ENCODE data around the gene ARPC4. TPM values are rescaled to one million over a fixed set of nuclear protein-coding genes. Genes with fewer than 3 reads are reported as not detected.

ARPC4 gene
- polyA plus RNA-seq, 1 donor, result 166 TPM

- Histone ChIP-seq H3K4me1 (ENCODE audit: control insufficient read depth, insufficient read depth, low read length) (peaks cover 4% of the 10 kb centered on the region), H3K27me3 (ENCODE audit: control insufficient read depth, insufficient read depth, low read length) (no peaks in the 10 kb centered on the region), H3K9me3 (ENCODE audit: control insufficient read depth, low read depth, low read length) (no peaks in the 10 kb centered on the region), H3K36me3 (ENCODE audit: control insufficient read depth, insufficient read depth, low read length) (peaks cover 58% of the 10 kb centered on the region), H3K27ac (ENCODE audit: low read length) (no peak overlapping the region), H3K4me3 (ENCODE audit: low read length) (no peak overlapping the region)
- 100% methylated on average over 1 of the region's 13 CpGs for WGBS (ENCODE audit: insufficient coverage, low lambda C conversion rate)
- DNase-seq, result peak in 1 of 2 donors; percentile 59
Measured at GRCh38 chr3:9786825-9787669, 5.8 kb upstream of the ARPC4 start.

DNA sequence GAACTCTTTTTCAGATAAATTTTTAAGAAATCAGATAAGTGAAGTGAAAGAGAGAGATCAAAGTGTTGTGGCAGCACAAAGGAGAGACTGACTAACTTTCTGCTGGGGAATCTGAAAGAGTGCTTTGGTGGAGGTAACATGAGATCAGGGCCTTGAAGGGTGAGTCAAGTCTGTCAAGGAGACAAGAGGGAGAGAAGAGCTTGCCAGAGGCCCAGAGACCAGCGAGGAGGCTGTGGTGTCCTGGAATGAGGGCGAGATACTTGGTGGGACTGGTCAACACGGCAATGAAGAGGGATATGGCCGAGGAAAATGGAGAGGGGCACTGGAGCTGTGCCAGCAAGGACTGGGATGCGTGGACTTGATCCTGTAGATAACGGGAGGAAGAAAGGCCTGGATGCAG lies 5.2 kb upstream of the ARPC4 start:
- Histone ChIP-seq H3K27ac (ENCODE audit: low read length) (no peak overlapping the region), H3K9me3 (ENCODE audit: control insufficient read depth, low read depth, low read length) (no peaks in the 10 kb centered on the region), H3K4me3 (ENCODE audit: low read length) (no peak overlapping the region), H3K27me3 (ENCODE audit: control insufficient read depth, insufficient read depth, low read length) (no peaks in the 10 kb centered on the region), H3K36me3 (ENCODE audit: control insufficient read depth, insufficient read depth, low read length) (peaks cover 55% of the 10 kb centered on the region), H3K4me1 (ENCODE audit: control insufficient read depth, insufficient read depth, low read length) (peaks cover 3% of the 10 kb centered on the region)
- no CpG with 5 or more reads among the region's 6 CpGs for WGBS (ENCODE audit: insufficient coverage, low lambda C conversion rate)
- DNase-seq, result no peak

GRCh38 chr3:9791127-9791526 lies 1.8 kb upstream of the ARPC4 start:
- no peak overlapping the region for H3K4me3 ChIP-seq (ENCODE audit: low read length)
- no peak for DNase-seq
- peaks cover 42% of the 10 kb centered on the region for H3K36me3 ChIP-seq (ENCODE audit: control insufficient read depth, insufficient read depth, low read length)
- H3K9me3 ChIP-seq (ENCODE audit: control insufficient read depth, low read depth, low read length), result no peaks in the 10 kb centered on the region
- 100% methylated on average over 1 of the region's 11 CpGs for WGBS (ENCODE audit: insufficient coverage, low lambda C conversion rate)
- peaks cover 6% of the 10 kb centered on the region for H3K4me1 ChIP-seq (ENCODE audit: control insufficient read depth, insufficient read depth, low read length)
- no peaks in the 10 kb centered on the region for H3K27me3 ChIP-seq (ENCODE audit: control insufficient read depth, insufficient read depth, low read length)
- H3K27ac ChIP-seq (ENCODE audit: low read length), result no peak overlapping the region

- Histone ChIP-seq H3K27me3 (ENCODE audit: control insufficient read depth, insufficient read depth, low read length) (no peaks in the 10 kb centered on the region), H3K9me3 (ENCODE audit: control insufficient read depth, low read depth, low read length) (no peaks in the 10 kb centered on the region), H3K4me1 (ENCODE audit: control insufficient read depth, insufficient read depth, low read length) (peaks cover 6% of the 10 kb centered on the region), H3K27ac (ENCODE audit: low read length) (peak overlapping the region; percentile 91), H3K36me3 (ENCODE audit: control insufficient read depth, insufficient read depth, low read length) (peaks cover 35% of the 10 kb centered on the region), H3K4me3 (ENCODE audit: low read length) (peak overlapping the region; percentile 95)
- 29% methylated on average over 1 of the region's 14 CpGs for WGBS (ENCODE audit: insufficient coverage, low lambda C conversion rate)
- DNase-seq, result no peak
Measured at GRCh38 chr3:9791790-9792404, 985 bp upstream of the ARPC4 start.

GRCh38 chr3:9793161-9793781 lies 389 bp downstream of the ARPC4 start:
- WGBS (ENCODE audit: insufficient coverage, low lambda C conversion rate), result no CpG with 5 or more reads among the region's 23 CpGs
- peaks cover 42% of the 10 kb centered on the region for H3K36me3 ChIP-seq (ENCODE audit: control insufficient read depth, insufficient read depth, low read length)

DNA sequence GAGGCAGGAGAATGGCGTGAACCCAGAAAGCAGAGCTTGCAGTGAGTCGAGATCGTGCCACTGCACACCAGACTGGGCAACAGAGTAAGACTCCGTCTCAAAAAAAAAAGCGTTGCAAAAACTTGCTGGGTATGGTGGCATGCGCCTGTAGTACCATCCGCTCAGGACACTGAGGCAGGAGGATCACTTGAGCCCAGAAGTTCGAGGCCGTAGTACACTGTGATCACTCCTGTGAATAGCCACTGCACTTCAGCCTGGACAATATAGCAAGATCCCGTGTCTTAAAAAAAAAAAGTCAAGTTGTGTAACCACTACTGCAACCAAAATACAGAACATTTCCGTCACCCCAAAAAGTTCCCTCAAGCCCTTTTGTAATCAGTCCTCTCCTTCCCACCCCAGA lies 1.5 kb downstream of the ARPC4 start:
- peaks cover 47% of the 10 kb centered on the region for H3K36me3 ChIP-seq (ENCODE audit: control insufficient read depth, insufficient read depth, low read length)
- H3K27ac ChIP-seq (ENCODE audit: low read length), result no peak overlapping the region
- no peaks in the 10 kb centered on the region for H3K27me3 ChIP-seq (ENCODE audit: control insufficient read depth, insufficient read depth, low read length)
- WGBS (ENCODE audit: insufficient coverage, low lambda C conversion rate), result 100% methylated on average over 2 of the region's 11 CpGs
- peaks cover 6% of the 10 kb centered on the region for H3K4me1 ChIP-seq (ENCODE audit: control insufficient read depth, insufficient read depth, low read length)
- no peaks in the 10 kb centered on the region for H3K9me3 ChIP-seq (ENCODE audit: control insufficient read depth, low read depth, low read length)
- H3K4me3 ChIP-seq (ENCODE audit: low read length), result no peak overlapping the region
- DNase-seq, result no peak

More at GRCh38 chr3:9793161-9793781, 389 bp downstream of the ARPC4 start:
- peak; percentile 68 to 83 for DNase-seq
- Histone ChIP-seq H3K4me1 (ENCODE audit: control insufficient read depth, insufficient read depth, low read length) (peaks cover 6% of the 10 kb centered on the region), H3K27ac (ENCODE audit: low read length) (peak overlapping the region; percentile 91), H3K4me3 (ENCODE audit: low read length) (peak overlapping the region; percentile 95), H3K27me3 (ENCODE audit: control insufficient read depth, insufficient read depth, low read length) (no peaks in the 10 kb centered on the region), H3K9me3 (ENCODE audit: control insufficient read depth, low read depth, low read length) (no peaks in the 10 kb centered on the region)

DNA sequence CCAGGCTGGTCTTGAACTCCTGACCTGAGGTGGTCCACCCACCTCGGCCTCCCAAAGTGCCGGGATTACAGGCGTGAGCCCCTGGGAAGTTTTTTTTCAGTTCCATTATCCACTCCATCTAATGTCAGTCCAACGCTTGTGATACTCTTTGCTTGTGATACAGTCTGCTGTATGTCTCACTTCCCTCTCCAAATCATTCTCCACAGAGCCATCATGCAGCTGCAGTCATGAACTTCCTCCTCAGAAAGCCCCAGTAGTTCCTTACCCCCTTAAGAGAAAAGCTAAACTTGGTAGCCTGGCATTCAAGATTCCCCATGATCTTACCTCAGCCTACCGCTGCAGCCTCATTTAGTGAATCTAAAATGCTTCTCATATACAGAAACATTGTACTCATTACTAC lies 2.3 kb downstream of the ARPC4 start:
- DNase-seq, result no peak
- H3K4me1 ChIP-seq (ENCODE audit: control insufficient read depth, insufficient read depth, low read length), result peaks cover 6% of the 10 kb centered on the region

DNA sequence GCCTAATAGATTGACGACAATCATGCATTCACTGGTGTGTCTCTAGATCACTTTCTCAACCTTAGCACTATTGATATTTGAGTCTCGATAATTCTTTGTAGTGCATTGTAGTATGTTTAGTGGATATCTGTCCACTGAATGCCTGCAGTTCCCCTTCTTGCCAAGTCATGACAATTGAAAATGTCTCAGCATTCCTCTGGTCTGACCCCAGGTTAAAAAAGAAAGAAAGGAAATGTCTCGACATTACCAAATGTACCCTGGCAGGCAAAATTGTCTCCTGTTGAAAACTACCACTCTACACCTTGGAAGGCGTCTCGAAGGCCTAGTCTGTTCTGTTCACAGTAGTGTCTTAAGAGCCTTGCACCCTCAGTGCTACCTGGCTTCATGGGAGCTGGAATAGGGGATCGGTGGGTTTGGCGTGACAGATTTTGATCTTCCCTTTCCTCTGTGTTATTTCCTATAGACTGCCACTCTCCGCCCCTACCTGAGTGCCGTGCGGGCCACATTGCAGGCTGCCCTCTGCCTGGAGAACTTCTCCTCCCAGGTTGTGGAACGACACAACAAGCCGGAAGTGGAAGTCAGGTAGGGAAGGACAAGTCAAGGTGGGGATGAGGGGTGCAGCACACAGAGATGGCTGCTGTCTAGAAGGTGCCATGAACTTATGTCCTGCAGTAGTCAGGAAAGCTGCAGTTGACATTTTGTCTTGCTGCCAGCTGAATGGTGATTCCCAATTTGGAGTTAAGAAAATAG lies 4.5 kb downstream of the ARPC4 start:
- no peaks in the 10 kb centered on the region for H3K9me3 ChIP-seq (ENCODE audit: control insufficient read depth, low read depth, low read length)
- no peak overlapping the region for H3K27ac ChIP-seq (ENCODE audit: low read length)
- no peaks in the 10 kb centered on the region for H3K27me3 ChIP-seq (ENCODE audit: control insufficient read depth, insufficient read depth, low read length)
- peaks cover 3% of the 10 kb centered on the region for H3K4me1 ChIP-seq (ENCODE audit: control insufficient read depth, insufficient read depth, low read length)
- H3K36me3 ChIP-seq (ENCODE audit: control insufficient read depth, insufficient read depth, low read length), result peaks cover 57% of the 10 kb centered on the region
- no CpG with 5 or more reads among the region's 12 CpGs for WGBS (ENCODE audit: insufficient coverage, low lambda C conversion rate)
- H3K4me3 ChIP-seq (ENCODE audit: low read length), result no peak overlapping the region
- no peak for DNase-seq

More for the DNA sequence above, 2.3 kb downstream of the ARPC4 start:
- H3K4me3 ChIP-seq (ENCODE audit: low read length), result no peak overlapping the region
- H3K27me3 ChIP-seq (ENCODE audit: control insufficient read depth, insufficient read depth, low read length), result no peaks in the 10 kb centered on the region
- peaks cover 49% of the 10 kb centered on the region for H3K36me3 ChIP-seq (ENCODE audit: control insufficient read depth, insufficient read depth, low read length)
- 100% methylated on average over 1 of the region's 5 CpGs for WGBS (ENCODE audit: insufficient coverage, low lambda C conversion rate)
- H3K27ac ChIP-seq (ENCODE audit: low read length), result no peak overlapping the region
- no peaks in the 10 kb centered on the region for H3K9me3 ChIP-seq (ENCODE audit: control insufficient read depth, low read depth, low read length)

DNA sequence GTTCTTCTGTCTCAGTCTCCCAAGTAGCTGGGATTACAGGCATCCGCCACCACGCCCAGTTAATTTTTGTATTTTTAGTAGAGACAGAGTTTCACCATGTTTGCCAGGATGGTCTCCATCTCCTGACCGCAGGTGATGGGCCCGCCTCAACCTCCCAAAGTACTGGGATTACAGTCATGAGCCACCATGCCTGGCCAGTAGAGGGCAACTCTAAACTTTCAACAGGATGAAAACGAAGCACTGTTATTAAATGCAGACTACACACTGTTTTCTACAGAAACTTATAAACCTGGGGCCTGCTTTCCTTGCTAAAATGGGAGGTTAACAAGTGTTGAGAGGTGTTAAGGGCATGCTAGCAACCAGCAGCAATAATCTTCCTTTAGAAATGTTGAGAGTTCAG lies 7.6 kb downstream of the ARPC4 start:
- Histone ChIP-seq H3K27ac (ENCODE audit: low read length) (no peak overlapping the region), H3K27me3 (ENCODE audit: control insufficient read depth, insufficient read depth, low read length) (no peaks in the 10 kb centered on the region), H3K4me1 (ENCODE audit: control insufficient read depth, insufficient read depth, low read length) (peaks cover 8% of the 10 kb centered on the region), H3K36me3 (ENCODE audit: control insufficient read depth, insufficient read depth, low read length) (peaks cover 73% of the 10 kb centered on the region), H3K4me3 (ENCODE audit: low read length) (no peak overlapping the region), H3K9me3 (ENCODE audit: control insufficient read depth, low read depth, low read length) (no peaks in the 10 kb centered on the region)
- DNase-seq, result no peak
- WGBS (ENCODE audit: insufficient coverage, low lambda C conversion rate), result no CpG with 5 or more reads among the region's 5 CpGs

DNA sequence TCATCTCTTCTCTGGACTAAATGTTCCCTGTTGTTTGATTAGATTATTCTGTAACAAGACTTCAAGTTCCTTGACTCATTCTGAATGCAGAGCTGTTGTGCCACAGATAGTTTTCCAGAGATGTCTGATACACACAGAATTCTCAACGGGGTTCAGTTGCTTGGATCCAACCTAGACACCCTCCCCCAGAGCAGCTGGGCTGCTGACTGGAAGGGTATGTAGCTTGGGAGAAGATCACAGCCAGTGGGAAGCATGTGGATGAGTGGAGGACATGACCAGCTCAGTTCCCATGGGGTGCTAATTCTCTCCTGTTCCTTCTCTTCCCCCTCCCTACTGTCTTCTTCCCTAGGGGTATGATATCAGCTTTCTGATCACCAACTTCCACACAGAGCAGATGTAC lies 10.6 kb downstream of the ARPC4 start:
- no peak overlapping the region for H3K4me3 ChIP-seq (ENCODE audit: low read length)
- DNase-seq, result no peak
- H3K36me3 ChIP-seq (ENCODE audit: control insufficient read depth, insufficient read depth, low read length), result peaks cover 81% of the 10 kb centered on the region
- H3K27me3 ChIP-seq (ENCODE audit: control insufficient read depth, insufficient read depth, low read length), result no peaks in the 10 kb centered on the region
- no CpG with 5 or more reads among the region's 1 CpG for WGBS (ENCODE audit: insufficient coverage, low lambda C conversion rate)
- H3K9me3 ChIP-seq (ENCODE audit: control insufficient read depth, low read depth, low read length), result no peaks in the 10 kb centered on the region
- H3K4me1 ChIP-seq (ENCODE audit: control insufficient read depth, insufficient read depth, low read length), result peaks cover 14% of the 10 kb centered on the region
- no peak overlapping the region for H3K27ac ChIP-seq (ENCODE audit: low read length)
